ACC112 (cell line): ENCODE measurements around the gene LVRN.
A peak's percentile ranks its signal among the peaks of the same experiment; 100 is the strongest.

Experiments used
- H2AFZ ChIP-seq: fragments of 200-600 bp; sonication (generic); one replicate; pipeline ENCODE4 v1.6.0; 2017; ENCODE audit warnings: antibody characterized with exemption, low read length; ENCODE audit not compliant: unreplicated experiment
- H3K27ac ChIP-seq: fragments of 200-600 bp; sonication (generic); 2 replicates; pipeline ENCODE4 v1.5.1; 2014; ENCODE audit warnings: low read depth, mild to moderate bottlenecking, antibody characterized with exemption, low read length, moderate library complexity
- H3K27me3 ChIP-seq: fragments of 200-600 bp; sonication (generic); 2 replicates; pipeline ENCODE4 v1.6.1; 2014; ENCODE audit warnings: mild to moderate bottlenecking, antibody characterized with exemption, low read length, moderate library complexity, mixed read lengths; ENCODE audit not compliant: insufficient read depth
- H3K36me3 ChIP-seq: fragments of 200-600 bp; sonication (generic); 2 replicates; pipeline ENCODE4 v1.6.1; 2016; ENCODE audit warnings: mild to moderate bottlenecking, antibody characterized with exemption, low read length, moderate library complexity, mixed read lengths; ENCODE audit not compliant: insufficient read depth
- H3K4me1 ChIP-seq: fragments of 200-600 bp; sonication (generic); one replicate; pipeline ENCODE4 v1.6.1; 2016; ENCODE audit warnings: low read length, mixed read lengths; ENCODE audit not compliant: insufficient read depth, unreplicated experiment, control insufficient read depth
- H3K4me3 ChIP-seq: fragments of 200-600 bp; sonication (generic); 2 replicates; pipeline ENCODE4 v1.5.1; 2014; ENCODE audit warnings: mild to moderate bottlenecking, low read depth, low read length
- H3K79me2 ChIP-seq: fragments of 200-600 bp; sonication (generic); one replicate; pipeline ENCODE4 v1.6.0; 2016; ENCODE audit warnings: low read length; ENCODE audit not compliant: control insufficient read depth, unreplicated experiment, insufficient read depth

LVRN gene

GRCh38 chr5:116023619-116024018, 61.3 kb downstream of the LVRN start:
- Histone ChIP-seq H3K4me3 (no peak overlapping the region), H3K4me1 (no peaks in the 10 kb centered on the region), H3K36me3 (no peaks in the 10 kb centered on the region), H3K27ac (no peak overlapping the region), H3K27me3 (no peaks in the 10 kb centered on the region), H2AFZ (no peak overlapping the region), H3K79me2 (no peaks in the 10 kb centered on the region)

DNA sequence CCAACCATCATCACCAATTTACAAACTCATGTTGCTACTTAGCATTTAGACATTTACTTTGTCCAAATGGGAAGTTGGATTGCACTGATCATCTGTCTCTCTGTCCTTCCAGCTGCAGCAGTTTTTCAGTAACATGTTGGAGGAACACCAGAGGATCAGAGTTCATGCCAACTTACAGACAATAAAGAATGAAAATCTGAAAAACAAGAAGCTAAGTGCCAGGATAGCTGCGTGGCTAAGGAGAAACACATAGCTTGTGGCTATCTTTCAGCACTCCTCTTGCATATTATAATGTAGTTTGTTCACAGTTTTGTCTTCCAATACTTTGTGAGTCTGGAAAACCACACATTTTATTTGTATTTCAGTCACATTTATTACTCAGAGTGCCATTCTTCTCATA, 63.6 kb downstream of the LVRN start:
- Histone ChIP-seq H3K4me1 (peaks cover 2% of the 10 kb centered on the region), H3K27me3 (no peaks in the 10 kb centered on the region), H3K36me3 (no peaks in the 10 kb centered on the region), H3K27ac (no peak overlapping the region), H3K4me3 (no peak overlapping the region), H3K79me2 (no peaks in the 10 kb centered on the region), H2AFZ (no peak overlapping the region)

DNA sequence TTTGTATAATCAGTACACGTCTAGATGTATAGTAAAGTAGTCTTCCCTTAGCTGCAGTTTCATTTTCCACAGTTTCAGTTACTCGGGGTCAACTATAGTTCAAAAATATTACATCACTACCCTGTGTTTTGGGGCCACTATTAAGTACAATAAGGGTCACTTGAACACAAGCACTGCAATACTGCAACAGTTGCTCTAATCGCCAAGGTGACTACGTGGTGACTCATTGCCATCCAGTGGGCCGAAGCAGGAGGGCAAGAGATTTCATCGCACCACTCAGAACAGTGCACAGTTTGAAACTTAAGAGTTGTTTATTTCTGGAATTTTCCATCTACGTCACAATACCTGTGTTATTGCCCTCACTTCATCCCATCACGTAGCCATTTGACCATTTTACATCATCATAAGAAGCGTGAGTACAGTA, 69.8 kb downstream of the LVRN start, which contains the start of gene ARL14EPL:
ARL14EPL (plus strand) TSS at position 379 of the 424 bp plus-strand sequence. CDS start 18,994 bp downstream, outside the sequence.
- H3K79me2 ChIP-seq, result no peaks in the 10 kb centered on the region
- H3K4me1 ChIP-seq, result peaks cover 10% of the 10 kb centered on the region
- H3K27me3 ChIP-seq, result no peaks in the 10 kb centered on the region
- peak within 1 kb of the TSS; percentile 44; the same call in 1 of the 2 replicates for H3K27ac ChIP-seq
- peak within 1 kb of the TSS; percentile 56 for H3K4me3 ChIP-seq
- H2AFZ ChIP-seq, result peak within 1 kb of the TSS; percentile 2
- H3K36me3 ChIP-seq, result no peaks in the 10 kb centered on the region

DNA sequence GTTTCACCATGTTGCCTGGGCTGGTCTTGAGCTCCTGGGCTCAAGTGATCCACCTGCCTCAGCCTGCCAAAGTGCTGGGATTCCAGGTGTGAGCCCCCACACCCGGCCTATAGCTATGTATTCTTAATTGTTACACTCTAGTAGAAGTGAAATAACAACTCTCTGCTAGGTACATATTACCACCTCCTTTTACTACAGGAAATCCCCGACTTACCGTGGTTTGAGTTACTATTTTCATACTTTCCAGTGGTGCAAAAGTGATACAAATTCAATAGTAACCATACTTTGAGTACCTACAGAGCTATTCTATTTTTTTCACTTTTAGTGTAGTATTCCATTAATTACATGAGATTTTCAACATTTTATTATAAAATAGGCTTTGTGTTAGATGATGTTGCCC, 70.7 kb downstream of the LVRN start:
- no peaks in the 10 kb centered on the region for H3K79me2 ChIP-seq
- H3K4me1 ChIP-seq, result peaks cover 10% of the 10 kb centered on the region
- no peaks in the 10 kb centered on the region for H3K27me3 ChIP-seq
- H3K4me3 ChIP-seq, result no peak overlapping the region
- H3K27ac ChIP-seq, result no peak overlapping the region
- H3K36me3 ChIP-seq, result no peaks in the 10 kb centered on the region
- H2AFZ ChIP-seq, result no peak overlapping the region

DNA sequence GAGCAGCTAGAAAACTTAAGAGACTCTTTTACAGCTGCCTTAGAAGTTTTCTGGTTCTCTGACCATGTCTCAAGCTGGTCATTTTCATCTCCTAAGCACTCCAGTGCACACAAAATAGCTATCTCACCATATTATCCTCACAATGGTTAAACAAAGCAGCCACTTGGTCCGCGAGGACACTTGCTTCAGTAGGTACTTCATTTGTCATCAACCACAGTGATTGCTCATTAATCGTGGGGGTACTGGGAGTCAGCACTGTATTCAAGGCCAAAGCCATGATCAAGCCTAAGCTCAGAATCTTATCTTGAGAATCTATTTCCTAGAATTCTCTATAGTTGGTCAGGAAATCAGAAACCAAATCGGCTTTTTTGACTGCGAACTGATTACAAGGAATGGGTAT, 72.8 kb downstream of the LVRN start:
- no peak overlapping the region for H3K27ac ChIP-seq
- no peak overlapping the region for H3K4me3 ChIP-seq
- no peaks in the 10 kb centered on the region for H3K36me3 ChIP-seq
- no peaks in the 10 kb centered on the region for H3K27me3 ChIP-seq
- peaks cover 10% of the 10 kb centered on the region for H3K4me1 ChIP-seq
- H3K79me2 ChIP-seq, result no peaks in the 10 kb centered on the region
- no peak overlapping the region for H2AFZ ChIP-seq

DNA sequence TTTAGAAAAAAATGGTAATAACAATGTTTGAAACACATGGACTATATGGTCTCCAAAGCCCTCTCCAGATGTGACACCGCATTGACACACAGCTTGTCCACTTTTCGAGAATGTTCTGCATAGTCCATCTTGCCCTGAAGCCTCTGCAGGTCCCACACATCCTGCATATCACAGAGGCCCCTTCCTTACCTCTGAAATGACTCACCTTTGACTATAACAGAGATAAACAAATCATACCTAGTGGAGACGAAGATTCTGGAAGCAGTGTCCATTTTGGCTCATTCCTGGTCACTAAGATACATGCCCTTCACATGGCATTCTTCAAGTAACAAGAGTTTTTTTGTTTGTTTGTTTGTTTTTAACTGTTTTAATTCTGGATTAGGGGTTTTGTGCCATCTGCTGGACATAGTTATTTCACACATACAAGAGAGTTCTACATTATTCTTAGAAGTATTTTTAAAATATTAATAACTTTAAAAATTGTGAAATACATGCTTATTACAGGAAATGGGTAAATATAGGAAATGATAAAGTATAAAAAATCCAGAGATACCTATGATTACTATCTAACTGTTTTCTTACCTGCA, 75.1 kb downstream of the LVRN start:
- H2AFZ ChIP-seq, result no peak overlapping the region
- no peaks in the 10 kb centered on the region for H3K79me2 ChIP-seq
- no peaks in the 10 kb centered on the region for H3K36me3 ChIP-seq
- no peaks in the 10 kb centered on the region for H3K4me1 ChIP-seq
- H3K27ac ChIP-seq, result no peak overlapping the region
- H3K4me3 ChIP-seq, result no peak overlapping the region
- H3K27me3 ChIP-seq, result no peaks in the 10 kb centered on the region

DNA sequence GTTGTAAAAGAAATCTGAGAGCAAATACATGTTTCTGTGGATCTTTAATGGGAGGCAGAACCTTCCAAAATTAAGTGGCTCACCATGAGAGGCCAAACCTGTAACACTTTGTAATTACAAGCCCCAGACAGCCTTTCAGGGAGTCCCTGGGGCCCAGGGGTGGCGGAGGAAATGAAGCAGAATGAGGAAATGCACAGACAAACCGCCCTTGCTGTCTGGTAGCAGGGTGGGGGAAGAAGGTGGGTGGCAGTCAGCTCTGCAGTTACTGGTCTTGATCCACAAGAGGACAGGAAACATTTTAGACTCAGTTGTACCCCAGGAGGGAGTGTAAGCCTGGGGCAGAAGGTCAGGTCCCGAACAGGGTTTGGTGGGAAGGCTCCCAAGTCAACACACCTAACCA, 76.5 kb downstream of the LVRN start:
- H3K27ac ChIP-seq, result no peak overlapping the region
- no peaks in the 10 kb centered on the region for H3K36me3 ChIP-seq
- no peak overlapping the region for H3K4me3 ChIP-seq
- H3K79me2 ChIP-seq, result no peaks in the 10 kb centered on the region
- H3K4me1 ChIP-seq, result no peaks in the 10 kb centered on the region
- H3K27me3 ChIP-seq, result no peaks in the 10 kb centered on the region
- H2AFZ ChIP-seq, result no peak overlapping the region

- no peaks in the 10 kb centered on the region for H3K4me1 ChIP-seq
- no peaks in the 10 kb centered on the region for H3K36me3 ChIP-seq
- no peaks in the 10 kb centered on the region for H3K79me2 ChIP-seq
- no peak overlapping the region for H3K4me3 ChIP-seq
- H2AFZ ChIP-seq, result no peak overlapping the region
- no peak overlapping the region for H3K27ac ChIP-seq
- H3K27me3 ChIP-seq, result no peaks in the 10 kb centered on the region
These were observed 80.1 kb downstream of the LVRN start for GRCh38 chr5:116042375-116042774.

GRCh38 chr5:116044073-116044472, 81.8 kb downstream of the LVRN start:
- H3K27ac ChIP-seq, result no peak overlapping the region
- H3K79me2 ChIP-seq, result no peaks in the 10 kb centered on the region
- no peaks in the 10 kb centered on the region for H3K36me3 ChIP-seq
- H2AFZ ChIP-seq, result no peak overlapping the region
- H3K27me3 ChIP-seq, result peaks cover 8% of the 10 kb centered on the region; the same call in 1 of the 2 replicates
- H3K4me1 ChIP-seq, result no peaks in the 10 kb centered on the region
- H3K4me3 ChIP-seq, result no peak overlapping the region

- no peak overlapping the region for H2AFZ ChIP-seq
- no peak overlapping the region for H3K27ac ChIP-seq
- peaks cover 13% of the 10 kb centered on the region; the same call in 1 of the 2 replicates for H3K27me3 ChIP-seq
- no peaks in the 10 kb centered on the region for H3K36me3 ChIP-seq
- H3K79me2 ChIP-seq, result no peaks in the 10 kb centered on the region
- H3K4me3 ChIP-seq, result no peak overlapping the region
- no peaks in the 10 kb centered on the region for H3K4me1 ChIP-seq
These were observed 83.5 kb downstream of the LVRN start for GRCh38 chr5:116045821-116046220.

- H3K4me1 ChIP-seq, result no peaks in the 10 kb centered on the region
- H3K27me3 ChIP-seq, result peaks cover 13% of the 10 kb centered on the region; the same call in 1 of the 2 replicates
- no peaks in the 10 kb centered on the region for H3K36me3 ChIP-seq
- no peak overlapping the region for H2AFZ ChIP-seq
- H3K79me2 ChIP-seq, result no peaks in the 10 kb centered on the region
- no peak overlapping the region for H3K27ac ChIP-seq
- no peak overlapping the region for H3K4me3 ChIP-seq
These were observed 84.0 kb downstream of the LVRN start for GRCh38 chr5:116046261-116046660.
